IPS-15b (cell line): ENCODE results near the gene CCDC74A.
"Not testable (repeated sequence)": the region's sequence is repeated elsewhere in the genome, so short reads cannot be mapped to it uniquely, and the experiment has no call there.

Experiments used
- H3K27me3 ChIP-seq: one replicate; pipeline ENCODE4 v1.6.1; 2013; ENCODE audit warnings: low read length; ENCODE audit not compliant: control insufficient read depth, insufficient read depth
- H3K36me3 ChIP-seq: one replicate; pipeline ENCODE4 v1.6.1; 2013; ENCODE audit warnings: low read length; ENCODE audit not compliant: control insufficient read depth, insufficient read depth
- H3K4me1 ChIP-seq: one replicate; pipeline ENCODE4 v1.6.1; 2013; ENCODE audit warnings: mild to moderate bottlenecking, low read length; ENCODE audit not compliant: control insufficient read depth, insufficient read depth
- H3K4me3 ChIP-seq: one replicate; pipeline ENCODE4 v1.5.1; 2013; ENCODE audit warnings: low read depth, low read length
- H3K9ac ChIP-seq: one replicate; pipeline ENCODE4 v1.6.1; 2013; ENCODE audit warnings: low read depth, mild to moderate bottlenecking, low read length
- H3K9me3 ChIP-seq: one replicate; pipeline ENCODE4 v1.6.1; 2013; ENCODE audit warnings: mild to moderate bottlenecking, low read length; ENCODE audit not compliant: control insufficient read depth, insufficient read depth

CCDC74A gene

GRCh38 chr2:131556998-131557397 is 29.3 kb downstream of the CCDC74A start:
- Histone ChIP-seq H3K4me1 (no peaks in the 10 kb centered on the region), H3K9me3 (no peaks in the 10 kb centered on the region), H3K27me3 (no peaks in the 10 kb centered on the region), H3K9ac (no peak overlapping the region), H3K4me3 (no peak overlapping the region), H3K36me3 (no peaks in the 10 kb centered on the region)

GRCh38 chr2:131557558-131558321 is 30.1 kb downstream of the CCDC74A start:
- Histone ChIP-seq H3K27me3 (no peaks in the 10 kb centered on the region), H3K4me3 (no peak overlapping the region), H3K9me3 (no peaks in the 10 kb centered on the region), H3K4me1 (no peaks in the 10 kb centered on the region), H3K9ac (no peak overlapping the region), H3K36me3 (no peaks in the 10 kb centered on the region)

GRCh38 chr2:131566371-131566770 is 38.7 kb downstream of the CCDC74A start:
- Histone ChIP-seq H3K36me3 (no peaks in the 10 kb centered on the region), H3K9me3 (no peaks in the 10 kb centered on the region), H3K4me1 (no peaks in the 10 kb centered on the region), H3K9ac (no peak overlapping the region), H3K4me3 (no peak overlapping the region), H3K27me3 (no peaks in the 10 kb centered on the region)

GRCh38 chr2:131567891-131568290 is 40.2 kb downstream of the CCDC74A start:
- Histone ChIP-seq H3K27me3 (no peaks in the 10 kb centered on the region), H3K4me3 (no peak overlapping the region), H3K4me1 (no peaks in the 10 kb centered on the region), H3K9ac (no peak overlapping the region), H3K9me3 (no peaks in the 10 kb centered on the region), H3K36me3 (no peaks in the 10 kb centered on the region)

GRCh38 chr2:131568401-131568800 is 40.7 kb downstream of the CCDC74A start:
- not testable (repeated sequence) for H3K9me3 ChIP-seq, H3K36me3 ChIP-seq, H3K4me1 ChIP-seq, H3K4me3 ChIP-seq, H3K27me3 ChIP-seq, H3K9ac ChIP-seq

- Histone ChIP-seq H3K9me3 (no peaks in the 10 kb centered on the region), H3K27me3 (no peaks in the 10 kb centered on the region), H3K4me1 (no peaks in the 10 kb centered on the region), H3K9ac (no peak overlapping the region), H3K4me3 (no peak overlapping the region), H3K36me3 (no peaks in the 10 kb centered on the region)
Observed at GRCh38 chr2:131572175-131572574, 44.5 kb downstream of the CCDC74A start.

- Histone ChIP-seq H3K27me3 (no peaks in the 10 kb centered on the region), H3K9ac (no peak overlapping the region), H3K9me3 (no peaks in the 10 kb centered on the region), H3K4me3 (no peak overlapping the region), H3K4me1 (no peaks in the 10 kb centered on the region), H3K36me3 (no peaks in the 10 kb centered on the region)
Observed at GRCh38 chr2:131577812-131578211, 50.1 kb downstream of the CCDC74A start.

GRCh38 chr2:131580187-131580586 is 52.5 kb downstream of the CCDC74A start:
- Histone ChIP-seq H3K9ac (no peak overlapping the region), H3K36me3 (no peaks in the 10 kb centered on the region), H3K4me1 (no peaks in the 10 kb centered on the region), H3K4me3 (no peak overlapping the region), H3K27me3 (no peaks in the 10 kb centered on the region), H3K9me3 (no peaks in the 10 kb centered on the region)
